Activated CD4-positive, alpha-beta T cell treated with anti-CD3 and anti-CD28 coated beads, Interleukin-2, amount 10 ng/mL, durations not matched to agents 24 days and 14 days (primary cell): Measurements from ENCODE around the gene HERC6. TPM values are rescaled to one million over a fixed set of nuclear protein-coding genes. Genes with fewer than 3 reads are reported as not detected.
"Not testable (repeated sequence)": the region's sequence is repeated elsewhere in the genome, so short reads cannot be mapped to it uniquely, and the experiment has no call there.

Source experiments
- DNase-seq: peaks from one replicate; pipeline ENCODE4 v3.0.0; 2022
- H3K27ac Mint-ChIP-seq: one replicate; pipeline ENCODE4 v1.8.0; 2022; ENCODE audit warnings: mild to moderate bottlenecking, mixed read lengths
- H3K27me3 Mint-ChIP-seq: one replicate; pipeline ENCODE4 v1.8.0; 2022; ENCODE audit warnings: mixed read lengths
- H3K36me3 Mint-ChIP-seq: one replicate; pipeline ENCODE4 v1.8.0; 2022; ENCODE audit warnings: low read depth, mild to moderate bottlenecking, mixed read lengths
- H3K4me1 Mint-ChIP-seq: one replicate; pipeline ENCODE4 v1.8.0; 2021; ENCODE audit warnings: mixed read lengths
- H3K4me3 Mint-ChIP-seq: one replicate; pipeline ENCODE4 v1.8.0; 2022; ENCODE audit warnings: mild to moderate bottlenecking, moderate library complexity, mixed read lengths
- H3K9me3 Mint-ChIP-seq: one replicate; pipeline ENCODE4 v1.8.0; 2021; ENCODE audit warnings: mixed read lengths
- intact Hi-C: fragments of 100-400 bp; cut with micrococcal nuclease; formaldehyde crosslinking; loops from one replicate; pipeline ENCODE4 v1.15.1; 2023
- total RNA-seq: library from RNA; stranded (reverse); gene quantifications from 2 replicates; pipeline ENCODE4 v1.2.3, GENCODE V29; 2022

HERC6 gene
- total RNA-seq, 1 donor from 2014 or later = 5.3 TPM

GRCh38 chr4:88360791-88361190 lies 17.9 kb upstream of the HERC6 start:
- intact Hi-C loops = no loop called here
- Mint-ChIP-seq H3K4me1 (no peaks in the 10 kb centered on the region), H3K27me3 (no peaks in the 10 kb centered on the region), H3K27ac (no peak overlapping the region), H3K4me3 (no peak overlapping the region), H3K9me3 (peaks cover 20% of the 10 kb centered on the region), H3K36me3 (no peaks in the 10 kb centered on the region)
- DNase-seq = no peak

- H3K4me3 Mint-ChIP-seq, H3K27me3 Mint-ChIP-seq, H3K4me1 Mint-ChIP-seq, DNase-seq, H3K36me3 Mint-ChIP-seq, H3K27ac Mint-ChIP-seq, intact Hi-C loops: not testable (repeated sequence)
- H3K9me3 Mint-ChIP-seq = peaks cover 20% of the 10 kb centered on the region
Observed at GRCh38 chr4:88361217-88361773, 17.4 kb upstream of the HERC6 start.

GRCh38 chr4:88366460-88366859 lies 12.2 kb upstream of the HERC6 start:
- no peaks in the 10 kb centered on the region for H3K27me3 Mint-ChIP-seq
- no peaks in the 10 kb centered on the region for H3K36me3 Mint-ChIP-seq
- DNase-seq = no peak
- H3K4me1 Mint-ChIP-seq = peaks cover 6% of the 10 kb centered on the region
- intact Hi-C loops = no loop called here
- H3K27ac Mint-ChIP-seq = no peak overlapping the region
- H3K9me3 Mint-ChIP-seq = peaks cover 6% of the 10 kb centered on the region
- H3K4me3 Mint-ChIP-seq = no peak overlapping the region

GRCh38 chr4:88367826-88368225 lies 10.8 kb upstream of the HERC6 start:
- no peak for DNase-seq
- Mint-ChIP-seq H3K4me3 (no peak overlapping the region), H3K27me3 (no peaks in the 10 kb centered on the region), H3K9me3 (no peaks in the 10 kb centered on the region), H3K36me3 (no peaks in the 10 kb centered on the region), H3K4me1 (peaks cover 8% of the 10 kb centered on the region), H3K27ac (no peak overlapping the region)
- intact Hi-C loops = no loop called here

GRCh38 chr4:88369180-88369812 lies 9.4 kb upstream of the HERC6 start:
- not testable (repeated sequence) for H3K4me3 Mint-ChIP-seq, H3K36me3 Mint-ChIP-seq, H3K27me3 Mint-ChIP-seq, H3K4me1 Mint-ChIP-seq, H3K9me3 Mint-ChIP-seq, H3K27ac Mint-ChIP-seq
- intact Hi-C loops = loop anchor here (1.0 kb wide), 1 partner anchor 146 kb away; no protein-coding TSS in a partner anchor
- DNase-seq = peak; percentile 71

- H3K27ac Mint-ChIP-seq = peak overlapping the region; percentile 79
- H3K9me3 Mint-ChIP-seq = peaks cover 4% of the 10 kb centered on the region
- peak overlapping the region; percentile 7 for H3K4me3 Mint-ChIP-seq
- H3K36me3 Mint-ChIP-seq = peaks cover 38% of the 10 kb centered on the region
- intact Hi-C loops = loop anchor here (5.0 to 10.0 kb wide), 5 partner anchors 211 to 1446 kb away; partner anchors contain the start of genes AFF1, HERC3 and PKD2
- H3K4me1 Mint-ChIP-seq = peaks cover 42% of the 10 kb centered on the region
- H3K27me3 Mint-ChIP-seq = no peaks in the 10 kb centered on the region
- DNase-seq = no peak
Observed at GRCh38 chr4:88381123-88381522, 2.5 kb downstream of the HERC6 start.

GRCh38 chr4:88382621-88383020 lies 4.0 kb downstream of the HERC6 start:
- H3K4me3 Mint-ChIP-seq = peak overlapping the region; percentile 70
- peaks cover 47% of the 10 kb centered on the region for H3K36me3 Mint-ChIP-seq
- H3K9me3 Mint-ChIP-seq = peaks cover 4% of the 10 kb centered on the region
- intact Hi-C loops = loop anchor here (1.0 to 10.0 kb wide), 10 partner anchors 28 to 1448 kb away; partner anchors contain the start of genes AFF1, HERC3, HERC5 and PKD2
- H3K27me3 Mint-ChIP-seq = no peaks in the 10 kb centered on the region
- peak overlapping the region; percentile 93 for H3K27ac Mint-ChIP-seq
- peak; percentile 89 for DNase-seq
- peaks cover 47% of the 10 kb centered on the region for H3K4me1 Mint-ChIP-seq

- H3K4me3 Mint-ChIP-seq = no peak overlapping the region
- H3K27ac Mint-ChIP-seq = no peak overlapping the region
- H3K4me1 Mint-ChIP-seq = peaks cover 16% of the 10 kb centered on the region
- intact Hi-C loops = no loop called here
- H3K9me3 Mint-ChIP-seq = no peaks in the 10 kb centered on the region
- DNase-seq = no peak
- H3K27me3 Mint-ChIP-seq = no peaks in the 10 kb centered on the region
- peaks cover 59% of the 10 kb centered on the region for H3K36me3 Mint-ChIP-seq
Observed at GRCh38 chr4:88390128-88390527, 11.5 kb downstream of the HERC6 start.

- H3K9me3 Mint-ChIP-seq = no peaks in the 10 kb centered on the region
- intact Hi-C loops = no loop called here
- DNase-seq = no peak
- H3K4me1 Mint-ChIP-seq = peaks cover 11% of the 10 kb centered on the region
- H3K4me3 Mint-ChIP-seq = no peak overlapping the region
- H3K27me3 Mint-ChIP-seq = no peaks in the 10 kb centered on the region
- no peak overlapping the region for H3K27ac Mint-ChIP-seq
- H3K36me3 Mint-ChIP-seq = peaks cover 55% of the 10 kb centered on the region
Observed at GRCh38 chr4:88391703-88392102, 13.1 kb downstream of the HERC6 start.

- intact Hi-C loops = no loop called here
- H3K27ac Mint-ChIP-seq = no peak overlapping the region
- H3K4me3 Mint-ChIP-seq = no peak overlapping the region
- no peaks in the 10 kb centered on the region for H3K27me3 Mint-ChIP-seq
- no peak for DNase-seq
- H3K36me3 Mint-ChIP-seq = peaks cover 39% of the 10 kb centered on the region
- H3K4me1 Mint-ChIP-seq = no peaks in the 10 kb centered on the region
- H3K9me3 Mint-ChIP-seq = no peaks in the 10 kb centered on the region
Observed at GRCh38 chr4:88396681-88397080, 18.0 kb downstream of the HERC6 start.

GRCh38 chr4:88398381-88398780 lies 19.7 kb downstream of the HERC6 start:
- Mint-ChIP-seq H3K36me3 (peaks cover 30% of the 10 kb centered on the region), H3K9me3 (no peaks in the 10 kb centered on the region), H3K27me3 (no peaks in the 10 kb centered on the region), H3K4me3 (no peak overlapping the region), H3K4me1 (no peaks in the 10 kb centered on the region), H3K27ac (no peak overlapping the region)
- intact Hi-C loops = no loop called here
- DNase-seq = no peak

GRCh38 chr4:88409206-88409605 lies 30.6 kb downstream of the HERC6 start:
- intact Hi-C loops = no loop called here
- Mint-ChIP-seq H3K4me1 (peaks cover 11% of the 10 kb centered on the region), H3K27ac (no peak overlapping the region), H3K4me3 (no peak overlapping the region), H3K27me3 (no peaks in the 10 kb centered on the region), H3K9me3 (peaks cover 12% of the 10 kb centered on the region), H3K36me3 (peaks cover 68% of the 10 kb centered on the region)
- no peak for DNase-seq

- Mint-ChIP-seq H3K9me3 (peaks cover 12% of the 10 kb centered on the region), H3K4me1 (peaks cover 11% of the 10 kb centered on the region), H3K27me3 (no peaks in the 10 kb centered on the region), H3K36me3 (peaks cover 68% of the 10 kb centered on the region), H3K27ac (no peak overlapping the region), H3K4me3 (no peak overlapping the region)
- DNase-seq = no peak
- intact Hi-C loops = loop anchor here (2.0 to 5.0 kb wide), 2 partner anchors 27 to 43 kb away; no protein-coding TSS in a partner anchor
Observed at GRCh38 chr4:88409789-88410188, 31.1 kb downstream of the HERC6 start.

GRCh38 chr4:88411491-88412096 lies 32.9 kb downstream of the HERC6 start:
- no peaks in the 10 kb centered on the region for H3K27me3 Mint-ChIP-seq
- H3K9me3 Mint-ChIP-seq = peaks cover 12% of the 10 kb centered on the region
- DNase-seq = no peak
- peaks cover 11% of the 10 kb centered on the region for H3K4me1 Mint-ChIP-seq
- H3K36me3 Mint-ChIP-seq = peaks cover 70% of the 10 kb centered on the region
- intact Hi-C loops = loop anchor here (2.0 to 5.0 kb wide), 2 partner anchors 29 to 41 kb away; no protein-coding TSS in a partner anchor
- H3K27ac Mint-ChIP-seq = no peak overlapping the region
- no peak overlapping the region for H3K4me3 Mint-ChIP-seq
